ENCODE data around the gene ZFAND2A.
"Not testable (repeated sequence)": the region's sequence is repeated elsewhere in the genome, so short reads cannot be mapped to it uniquely, and the experiment has no call there.

The ZFAND2A gene

DNA sequence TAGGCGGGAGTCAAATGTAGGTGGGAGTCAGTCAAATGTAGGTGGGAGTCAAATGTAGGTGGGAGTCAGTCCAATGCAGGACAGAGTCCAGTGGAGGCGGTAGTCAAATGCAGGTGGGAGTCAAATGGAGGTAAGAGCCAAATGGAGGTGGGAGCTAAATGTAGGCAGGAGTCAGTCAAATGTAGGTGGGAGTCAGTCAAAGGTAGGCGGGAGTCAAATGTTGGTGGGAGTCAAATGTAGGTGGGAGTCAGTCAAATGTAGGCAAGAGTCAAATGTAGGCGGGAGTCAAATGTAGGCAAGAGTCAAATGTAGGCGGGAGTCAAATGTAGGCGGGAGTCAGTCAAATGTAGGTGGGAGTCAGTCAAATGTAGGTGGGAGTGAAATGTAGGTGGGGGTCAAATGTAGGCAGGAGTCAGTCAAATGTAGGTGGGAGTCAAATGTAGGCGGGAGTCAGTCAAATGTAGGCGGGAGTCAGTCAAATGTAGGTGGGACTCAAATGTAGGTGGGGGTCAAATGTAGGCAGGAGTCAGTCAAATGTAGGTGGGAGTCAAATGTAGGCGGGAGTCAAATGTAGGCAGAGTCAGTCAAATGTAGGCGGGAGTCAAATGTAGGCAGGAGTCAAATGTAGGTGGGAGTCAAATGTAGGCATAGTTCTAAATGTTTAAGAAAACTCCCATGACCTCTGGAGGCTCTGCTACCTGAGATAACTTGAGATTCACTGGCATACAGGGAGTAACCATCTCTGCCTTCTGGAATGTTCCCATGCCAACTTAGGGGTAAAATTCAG lies 30.2 kb upstream of the ZFAND2A start:
- Mint-ChIP-seq H3K27ac (no peak overlapping the region), H3K36me3 (ENCODE audit: low read depth) (no peaks in the 10 kb centered on the region), H3K4me1 (ENCODE audit: low read depth) (peaks cover 13% of the 10 kb centered on the region), H3K9me3 (peaks cover 13% of the 10 kb centered on the region), H3K4me3 (no peak overlapping the region), H3K27me3 (peaks cover 28% of the 10 kb centered on the region)
- intact Hi-C loops (cut with micrococcal nuclease): loop anchor here (10.0 kb wide), 1 partner anchor 245 kb away; no protein-coding TSS in a partner anchor

DNA sequence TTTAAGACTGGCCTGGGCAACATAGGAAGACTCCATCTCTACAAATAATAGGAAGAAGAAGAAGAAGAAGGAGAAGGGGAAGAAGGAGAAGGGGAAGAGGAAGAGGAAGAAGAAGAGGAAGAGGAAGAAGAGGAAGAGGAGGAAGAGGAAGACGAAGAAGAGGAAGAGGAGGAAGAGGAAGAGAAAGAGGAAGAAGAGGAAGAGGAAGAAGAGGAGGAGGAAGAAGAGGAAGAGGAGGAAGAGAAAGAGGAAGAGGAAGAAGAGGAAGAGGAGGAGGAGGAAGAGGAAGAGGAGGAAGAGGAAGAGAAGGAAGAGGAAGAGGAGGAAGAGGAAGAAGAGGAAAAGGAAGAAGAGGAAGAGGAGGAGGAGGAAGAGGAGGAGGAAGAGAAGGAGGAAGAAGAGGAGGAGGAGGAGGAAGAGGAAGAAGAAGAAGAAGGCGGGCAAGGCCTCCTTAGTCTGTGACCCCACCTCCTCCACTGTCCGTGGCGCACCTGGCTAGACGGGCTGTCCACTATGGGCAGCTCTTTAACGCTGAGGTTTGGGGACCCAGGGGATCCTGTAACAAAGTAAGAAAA lies 28.8 kb upstream of the ZFAND2A start:
- H3K4me1 Mint-ChIP-seq (ENCODE audit: low read depth): peaks cover 13% of the 10 kb centered on the region
- no peaks in the 10 kb centered on the region for H3K36me3 Mint-ChIP-seq (ENCODE audit: low read depth)
- H3K27me3 Mint-ChIP-seq: peaks cover 19% of the 10 kb centered on the region
- intact Hi-C loops (cut with micrococcal nuclease): no loop called here
- H3K4me3 Mint-ChIP-seq: no peak overlapping the region
- H3K9me3 Mint-ChIP-seq: peaks cover 13% of the 10 kb centered on the region
- no peak overlapping the region for H3K27ac Mint-ChIP-seq

DNA sequence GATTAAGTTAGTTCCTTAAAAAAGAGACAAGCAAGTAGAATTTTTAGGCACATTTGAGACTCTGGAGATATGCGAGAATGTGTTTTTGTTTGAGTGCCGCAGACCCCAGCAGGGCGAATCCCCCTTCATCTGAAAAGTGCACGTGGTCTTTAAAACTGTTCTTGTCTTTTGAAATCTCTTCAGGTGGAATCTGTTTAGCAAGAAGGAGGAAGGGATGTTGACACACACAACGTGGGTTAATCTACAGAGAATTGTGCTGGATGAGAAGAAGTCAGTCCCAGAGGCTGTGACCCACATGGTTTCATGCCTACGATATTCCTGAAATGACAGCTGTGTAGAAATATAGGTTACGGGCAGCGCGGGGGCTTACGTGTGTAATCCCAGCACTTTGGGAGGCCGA lies 27.1 kb upstream of the ZFAND2A start:
- peaks cover 13% of the 10 kb centered on the region for H3K9me3 Mint-ChIP-seq
- no peak overlapping the region for H3K27ac Mint-ChIP-seq
- H3K27me3 Mint-ChIP-seq: peaks cover 18% of the 10 kb centered on the region
- intact Hi-C loops (cut with micrococcal nuclease): no loop called here
- no peak overlapping the region for H3K4me3 Mint-ChIP-seq
- peaks cover 7% of the 10 kb centered on the region for H3K4me1 Mint-ChIP-seq (ENCODE audit: low read depth)
- H3K36me3 Mint-ChIP-seq (ENCODE audit: low read depth): no peaks in the 10 kb centered on the region

- intact Hi-C loops (cut with micrococcal nuclease): no loop called here
- Mint-ChIP-seq H3K4me1 (ENCODE audit: low read depth) (peaks cover 5% of the 10 kb centered on the region), H3K27me3 (peaks cover 36% of the 10 kb centered on the region), H3K27ac (peak overlapping the region; percentile 61), H3K36me3 (ENCODE audit: low read depth) (no peaks in the 10 kb centered on the region), H3K9me3 (no peaks in the 10 kb centered on the region), H3K4me3 (no peak overlapping the region)
Measured at GRCh38 chr7:1181640-1182039, 21.6 kb upstream of the ZFAND2A start.

DNA sequence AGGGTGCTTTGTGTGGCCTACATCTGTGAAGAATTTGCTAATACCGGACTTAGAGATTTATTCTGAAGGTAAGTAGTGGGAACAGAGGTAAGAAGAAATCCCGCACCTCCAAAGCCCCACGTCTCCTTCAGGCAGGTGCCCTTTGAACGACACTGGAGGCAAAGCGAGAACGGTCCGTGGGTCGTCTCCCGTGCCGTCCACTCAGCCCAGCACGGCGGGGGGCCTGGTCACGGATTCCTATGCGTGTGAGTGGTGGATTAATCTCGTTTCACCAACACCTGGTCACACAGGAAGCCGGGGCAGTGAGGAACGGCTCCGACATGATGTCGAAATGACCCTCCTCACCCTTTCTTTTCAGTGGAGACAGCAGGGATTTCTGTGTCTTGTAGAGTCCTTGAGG lies 21.0 kb upstream of the ZFAND2A start:
- intact Hi-C loops (cut with micrococcal nuclease): no loop called here
- Mint-ChIP-seq H3K4me1 (ENCODE audit: low read depth) (peaks cover 11% of the 10 kb centered on the region), H3K27me3 (peaks cover 37% of the 10 kb centered on the region), H3K36me3 (ENCODE audit: low read depth) (no peaks in the 10 kb centered on the region), H3K4me3 (no peak overlapping the region), H3K9me3 (no peaks in the 10 kb centered on the region), H3K27ac (peak overlapping the region; percentile 61)

DNA sequence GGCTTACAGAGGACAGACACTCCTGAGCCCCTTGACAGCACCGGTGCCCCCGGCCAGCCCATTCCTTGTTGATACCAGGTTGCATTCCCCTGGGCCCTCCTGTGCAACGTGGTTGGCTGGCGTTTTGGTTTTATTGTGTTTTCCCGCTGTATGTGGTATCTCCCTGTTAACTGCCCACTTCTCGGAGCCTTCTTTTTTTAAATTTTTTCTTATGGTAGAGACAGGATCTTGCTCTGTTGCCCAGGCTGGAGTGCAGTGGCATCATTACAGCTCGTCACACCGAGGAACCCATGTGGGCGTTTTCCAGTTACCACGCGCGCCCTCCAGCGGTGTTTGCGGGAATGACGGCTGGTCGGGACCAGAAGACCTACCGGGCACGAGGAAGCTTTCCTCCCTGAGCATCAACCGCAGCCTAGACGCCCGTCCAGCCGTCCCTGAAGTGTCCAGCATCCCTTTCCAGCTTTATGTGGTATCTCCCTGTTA lies 16.9 kb upstream of the ZFAND2A start:
- no peak overlapping the region for H3K4me3 Mint-ChIP-seq
- no peak overlapping the region for H3K27ac Mint-ChIP-seq
- no peaks in the 10 kb centered on the region for H3K9me3 Mint-ChIP-seq
- intact Hi-C loops (cut with micrococcal nuclease): no loop called here
- H3K4me1 Mint-ChIP-seq (ENCODE audit: low read depth): peaks cover 12% of the 10 kb centered on the region
- peaks cover 21% of the 10 kb centered on the region for H3K27me3 Mint-ChIP-seq
- H3K36me3 Mint-ChIP-seq (ENCODE audit: low read depth): no peaks in the 10 kb centered on the region

DNA sequence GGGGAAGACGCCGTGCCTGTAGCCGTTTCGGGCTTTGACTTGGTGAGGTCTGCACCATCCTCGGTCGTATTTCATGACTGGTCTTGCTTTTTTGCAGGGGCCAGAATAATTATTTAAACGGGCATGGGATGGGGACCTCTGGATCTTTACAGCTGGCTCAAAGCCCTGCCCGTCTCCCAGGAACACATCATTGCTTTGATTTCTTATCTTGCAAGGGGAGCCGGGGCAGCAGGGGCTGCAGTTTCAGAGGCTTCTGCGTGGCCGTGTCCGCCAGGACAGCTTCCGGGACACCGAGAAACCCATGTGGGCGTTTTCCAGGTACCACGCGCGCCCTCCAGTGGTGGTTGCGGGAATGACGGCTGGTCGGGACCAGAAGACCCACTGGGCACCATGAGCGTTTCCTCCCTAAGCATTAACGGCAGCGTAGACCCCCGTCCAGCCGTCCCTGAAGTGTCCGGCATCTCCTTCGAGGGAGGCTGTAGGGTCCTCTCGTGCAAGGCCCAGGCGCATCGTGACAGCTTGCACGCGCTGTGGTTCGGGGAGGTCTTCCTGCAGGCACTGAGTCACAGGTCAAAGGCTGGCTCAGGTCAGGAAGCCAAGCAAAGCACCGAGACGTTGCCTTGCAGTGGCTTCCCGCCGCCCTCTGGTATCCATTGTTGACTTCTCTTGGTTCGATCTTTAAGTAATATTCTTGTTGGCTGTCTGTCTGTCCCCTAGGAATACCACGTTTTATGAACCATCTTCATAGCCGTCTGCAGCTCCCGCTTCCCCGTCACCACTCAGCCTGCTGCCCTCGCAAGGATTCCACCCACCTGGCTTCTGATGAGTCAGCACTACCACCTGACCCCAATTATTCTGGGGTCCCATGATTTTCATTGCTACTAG lies 16.2 kb upstream of the ZFAND2A start:
- Mint-ChIP-seq H3K4me3 (no peak overlapping the region), H3K9me3 (no peaks in the 10 kb centered on the region), H3K27ac (no peak overlapping the region), H3K4me1 (ENCODE audit: low read depth) (peaks cover 12% of the 10 kb centered on the region), H3K27me3 (peaks cover 16% of the 10 kb centered on the region), H3K36me3 (ENCODE audit: low read depth) (no peaks in the 10 kb centered on the region)
- intact Hi-C loops (cut with micrococcal nuclease): no loop called here

GRCh38 chr7:1175597-1175966 lies 15.6 kb upstream of the ZFAND2A start:
- Mint-ChIP-seq H3K4me1 (ENCODE audit: low read depth) (peaks cover 12% of the 10 kb centered on the region), H3K36me3 (ENCODE audit: low read depth) (no peaks in the 10 kb centered on the region), H3K4me3 (no peak overlapping the region), H3K27me3 (peaks cover 16% of the 10 kb centered on the region), H3K9me3 (no peaks in the 10 kb centered on the region), H3K27ac (no peak overlapping the region)
- intact Hi-C loops (cut with micrococcal nuclease): no loop called here

DNA sequence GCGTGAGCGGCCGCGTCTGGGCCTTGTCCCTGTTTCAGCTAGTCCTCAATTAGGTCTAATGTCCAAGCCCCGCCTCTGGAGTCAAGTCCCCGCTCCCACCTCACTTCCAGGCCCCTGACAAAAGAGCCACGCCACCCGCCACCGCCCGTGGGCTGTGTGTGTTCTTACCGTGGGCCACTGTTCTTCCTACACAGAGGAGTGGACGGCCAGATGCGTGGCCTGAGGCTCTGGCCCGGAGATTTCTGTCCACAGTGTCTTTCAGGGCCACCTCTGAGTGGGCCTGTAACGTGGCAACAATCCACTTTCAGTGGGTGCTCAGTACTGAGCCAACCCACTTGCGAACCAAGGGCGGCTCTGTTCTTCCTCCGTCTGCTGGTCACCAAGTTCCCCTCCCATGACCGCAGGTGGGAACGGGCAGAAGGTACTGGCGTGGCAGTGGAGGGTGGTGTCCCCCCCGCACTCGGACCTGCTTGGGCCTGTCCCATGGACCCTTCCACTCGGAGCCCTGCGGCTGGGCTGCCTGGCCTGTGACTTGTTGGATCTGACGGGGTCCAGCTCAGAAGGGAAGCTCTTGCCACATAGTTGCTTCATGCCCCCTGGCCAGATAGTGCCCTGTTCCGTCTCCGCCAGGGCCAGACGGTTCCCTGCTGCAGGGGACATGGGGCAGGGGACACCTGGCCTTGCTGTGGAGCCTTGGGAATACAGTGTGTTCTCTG lies 15.0 kb upstream of the ZFAND2A start:
- Mint-ChIP-seq H3K27me3 (peaks cover 16% of the 10 kb centered on the region), H3K27ac (no peak overlapping the region), H3K4me1 (ENCODE audit: low read depth) (peaks cover 15% of the 10 kb centered on the region), H3K36me3 (ENCODE audit: low read depth) (no peaks in the 10 kb centered on the region), H3K4me3 (no peak overlapping the region), H3K9me3 (no peaks in the 10 kb centered on the region)
- intact Hi-C loops (cut with micrococcal nuclease): no loop called here

GRCh38 chr7:1174002-1174401 lies 14.0 kb upstream of the ZFAND2A start:
- Mint-ChIP-seq H3K4me1 (ENCODE audit: low read depth) (peaks cover 25% of the 10 kb centered on the region), H3K36me3 (ENCODE audit: low read depth) (no peaks in the 10 kb centered on the region), H3K27ac (no peak overlapping the region), H3K9me3 (no peaks in the 10 kb centered on the region), H3K4me3 (no peak overlapping the region), H3K27me3 (peaks cover 14% of the 10 kb centered on the region)
- intact Hi-C loops (cut with micrococcal nuclease): no loop called here

- intact Hi-C loops (cut with micrococcal nuclease): no loop called here
- Mint-ChIP-seq H3K27ac (no peak overlapping the region), H3K27me3 (peaks cover 12% of the 10 kb centered on the region), H3K9me3 (no peaks in the 10 kb centered on the region), H3K4me3 (no peak overlapping the region), H3K36me3 (ENCODE audit: low read depth) (no peaks in the 10 kb centered on the region), H3K4me1 (ENCODE audit: low read depth) (peaks cover 25% of the 10 kb centered on the region)
Measured at GRCh38 chr7:1172666-1173523, 12.9 kb upstream of the ZFAND2A start.

DNA sequence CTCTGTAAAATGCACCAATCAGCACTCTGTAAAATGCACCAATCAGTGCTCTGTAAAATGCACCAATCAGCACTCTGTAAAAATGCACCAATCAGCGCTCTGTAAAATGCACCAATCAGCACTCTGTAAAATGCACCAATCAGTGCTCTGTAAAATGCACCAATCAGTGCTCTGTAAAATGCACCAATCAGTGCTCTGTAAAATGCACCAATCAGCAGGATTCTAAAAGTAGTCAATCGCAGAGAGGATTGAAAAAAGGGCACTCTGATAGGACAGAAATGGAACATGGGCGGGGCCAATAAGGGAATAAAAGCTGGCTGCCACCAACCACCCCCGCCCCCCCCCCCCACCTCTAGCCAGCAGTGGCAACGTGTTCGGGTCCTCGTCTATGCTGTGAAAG lies 11.5 kb upstream of the ZFAND2A start:
- H3K4me1 Mint-ChIP-seq (ENCODE audit: low read depth): peaks cover 19% of the 10 kb centered on the region
- H3K9me3 Mint-ChIP-seq; H3K27ac Mint-ChIP-seq; intact Hi-C loops (cut with micrococcal nuclease); H3K36me3 Mint-ChIP-seq (ENCODE audit: low read depth); H3K27me3 Mint-ChIP-seq; H3K4me3 Mint-ChIP-seq: not testable (repeated sequence)
